Osteocyte (in vitro differentiated cells): ENCODE data around the gene CDKL1. TPM values are rescaled to one million over a fixed set of nuclear protein-coding genes. Genes with fewer than 3 reads are reported as not detected.

Experiments used
- DNase-seq: peaks from one replicate; pipeline ENCODE4 v3.0.0; 2021; ENCODE audit warnings: mixed read lengths; ENCODE audit not compliant: unreplicated experiment; ENCODE audit errors: extremely low spot score
- H3K27ac Mint-ChIP-seq: one replicate; pipeline ENCODE4 v1.8.0; 2021; ENCODE audit warnings: mild to moderate bottlenecking, mixed read lengths; ENCODE audit not compliant: unreplicated experiment
- H3K27me3 Mint-ChIP-seq: one replicate; pipeline ENCODE4 v1.8.0; 2021; ENCODE audit warnings: mixed read lengths; ENCODE audit not compliant: unreplicated experiment
- H3K36me3 Mint-ChIP-seq: one replicate; pipeline ENCODE4 v1.8.0; 2021; ENCODE audit warnings: mixed read lengths; ENCODE audit not compliant: unreplicated experiment
- H3K4me1 Mint-ChIP-seq: one replicate; pipeline ENCODE4 v1.8.0; 2021; ENCODE audit warnings: mixed read lengths; ENCODE audit not compliant: unreplicated experiment
- H3K4me3 Mint-ChIP-seq: one replicate; pipeline ENCODE4 v1.8.0; 2021; ENCODE audit warnings: mild to moderate bottlenecking, moderate library complexity, mixed read lengths; ENCODE audit not compliant: unreplicated experiment
- H3K9me3 Mint-ChIP-seq: one replicate; pipeline ENCODE4 v1.8.0; 2021; ENCODE audit warnings: mixed read lengths; ENCODE audit not compliant: unreplicated experiment
- CTCF ChIP-seq: fragments of 200-600 bp; sonication (generic); IDR thresholded peaks from 2 replicates; pipeline ENCODE4 v1.5.0; 2021; ENCODE audit warnings: antibody characterized with exemption, mild to moderate bottlenecking, moderate library complexity
- total RNA-seq: library from RNA; stranded (reverse); gene quantifications from 2 replicates; pipeline ENCODE4 v1.2.1, GENCODE V29; 2021

CDKL1 gene
- total RNA-seq, 1 donor from 2014 or later = 9.0 TPM

GRCh38 chr14:50380455-50380854 lies 16.2 kb downstream of the CDKL1 start:
- Mint-ChIP-seq H3K9me3 (no peaks in the 10 kb centered on the region), H3K4me3 (no peak overlapping the region), H3K4me1 (peaks cover 6% of the 10 kb centered on the region), H3K27ac (no peak overlapping the region), H3K36me3 (peaks cover 6% of the 10 kb centered on the region), H3K27me3 (no peaks in the 10 kb centered on the region)
- TF ChIP-seq CTCF = no peak
- no peak for DNase-seq

- H3K27me3 Mint-ChIP-seq = no peaks in the 10 kb centered on the region
Measured at GRCh38 chr14:50379563-50379962, 17.1 kb downstream of the CDKL1 start.

GRCh38 chr14:50377550-50378085 lies 19.1 kb downstream of the CDKL1 start:
- Mint-ChIP-seq H3K36me3 (peaks cover 6% of the 10 kb centered on the region), H3K27me3 (no peaks in the 10 kb centered on the region), H3K27ac (no peak overlapping the region), H3K9me3 (no peaks in the 10 kb centered on the region), H3K4me1 (peaks cover 6% of the 10 kb centered on the region), H3K4me3 (no peak overlapping the region)
- no peak for TF ChIP-seq CTCF
- no peak for DNase-seq

More at GRCh38 chr14:50379563-50379962, 17.1 kb downstream of the CDKL1 start:
- Mint-ChIP-seq H3K4me1 (peaks cover 6% of the 10 kb centered on the region), H3K27ac (no peak overlapping the region), H3K36me3 (peaks cover 6% of the 10 kb centered on the region), H3K4me3 (no peak overlapping the region), H3K9me3 (no peaks in the 10 kb centered on the region)
- DNase-seq = no peak
- TF ChIP-seq CTCF = no peak

GRCh38 chr14:50375760-50376159 lies 20.9 kb downstream of the CDKL1 start:
- H3K4me3 Mint-ChIP-seq = no peak overlapping the region
- no peak overlapping the region for H3K27ac Mint-ChIP-seq
- peaks cover 6% of the 10 kb centered on the region for H3K4me1 Mint-ChIP-seq
- H3K36me3 Mint-ChIP-seq = peaks cover 6% of the 10 kb centered on the region
- no peak for TF ChIP-seq CTCF
- no peak for DNase-seq
- no peaks in the 10 kb centered on the region for H3K9me3 Mint-ChIP-seq
- no peaks in the 10 kb centered on the region for H3K27me3 Mint-ChIP-seq

GRCh38 chr14:50373959-50374358 lies 22.7 kb downstream of the CDKL1 start:
- Mint-ChIP-seq H3K9me3 (no peaks in the 10 kb centered on the region), H3K4me1 (peaks cover 6% of the 10 kb centered on the region), H3K27ac (no peak overlapping the region), H3K27me3 (no peaks in the 10 kb centered on the region), H3K4me3 (no peak overlapping the region), H3K36me3 (peaks cover under 1% of the 10 kb centered on the region)
- DNase-seq = no peak
- TF ChIP-seq CTCF = no peak
